SU-DHL-6 (cell line): ENCODE results near the gene CRNN.

Source experiments
- H2AFZ ChIP-seq: fragments of 200-600 bp; sonication (generic); 2 replicates; pipeline ENCODE4 v1.6.1; 2014; ENCODE audit warnings: low read depth, mild to moderate bottlenecking, moderate library complexity, mixed read lengths, antibody characterized with exemption, low read length; ENCODE audit not compliant: severe bottlenecking
- H3F3A ChIP-seq: fragments of 200-600 bp; shearing (Covaris generic); 2 replicates; pipeline ENCODE4 v1.6.0; 2016; ENCODE audit warnings: antibody characterized with exemption, mild to moderate bottlenecking; ENCODE audit not compliant: insufficient read depth
- H3K27ac ChIP-seq: fragments of 200-600 bp; sonication (generic); 2 replicates; pipeline ENCODE4 v1.5.1; 2016; ENCODE audit warnings: low read depth, mild to moderate bottlenecking, low read length, moderate library complexity, mixed read lengths
- H3K27me3 ChIP-seq: fragments of 200-600 bp; sonication (generic), shearing (Covaris generic); 2 replicates; pipeline ENCODE4 v1.6.0; 2014; ENCODE audit warnings: mild to moderate bottlenecking, low read length
- H3K36me3 ChIP-seq: fragments of 200-600 bp; sonication (generic); 2 replicates; pipeline ENCODE4 v1.6.1; 2014; ENCODE audit warnings: mild to moderate bottlenecking, low read length, mixed read lengths
- H3K4me2 ChIP-seq: fragments of 300-600, 200-600 bp; shearing (Covaris generic), sonication (generic); 2 replicates; pipeline ENCODE4 v1.6.0; 2014; ENCODE audit warnings: low read length, low read depth, mild to moderate bottlenecking; ENCODE audit not compliant: poor library complexity, severe bottlenecking
- H3K4me3 ChIP-seq: fragments of 200-600 bp; sonication (generic); 2 replicates; pipeline ENCODE4 v1.5.1; 2014; ENCODE audit warnings: antibody characterized with exemption, low read length, mild to moderate bottlenecking, mixed read lengths; ENCODE audit not compliant: insufficient read depth, poor library complexity, severe bottlenecking
- H3K79me2 ChIP-seq: fragments of 200-600 bp; sonication (generic); 2 replicates; pipeline ENCODE4 v1.6.1; 2014; ENCODE audit warnings: mild to moderate bottlenecking, low read length, moderate library complexity; ENCODE audit not compliant: insufficient read depth
- H3K9ac ChIP-seq: fragments of 200-600 bp; sonication (generic); 2 replicates; pipeline ENCODE4 v1.7.0; 2014; ENCODE audit warnings: mild to moderate bottlenecking, low read length
- H3K9me2 ChIP-seq: fragments of 200-600 bp; sonication (generic); replicated peaks from 2 replicates; pipeline ENCODE4 v1.6.1; 2014; ENCODE audit warnings: low read length; ENCODE audit not compliant: insufficient read depth
- H3K9me3 ChIP-seq: fragments of 200-600 bp; sonication (generic); 2 replicates; pipeline ENCODE4 v1.6.1; 2014; ENCODE audit warnings: low read length, mixed read lengths; ENCODE audit not compliant: insufficient read depth
- H4K20me1 ChIP-seq: fragments of 200-600 bp; sonication (generic); 2 replicates; pipeline ENCODE4 v1.6.1; 2014; ENCODE audit warnings: low read depth, mild to moderate bottlenecking, antibody characterized with exemption, low read length, moderate library complexity, mixed read lengths
- EZH2phosphoT487 ChIP-seq: fragments of 200-600 bp; sonication (generic), shearing (Covaris generic); conservative IDR thresholded peaks from 2 replicates; pipeline ENCODE4 v1.6.1; 2018; ENCODE audit warnings: mild to moderate bottlenecking, antibody characterized with exemption, low read length, moderate library complexity, mixed read lengths
- TF ChIP-seq, protein P1 (sequence below): fragments of 200-600 bp; sonication (generic); IDR thresholded peaks from one replicate; pipeline ENCODE4 v1.5.1; 2017; ENCODE audit warnings: antibody characterized with exemption, mild to moderate bottlenecking, low read length, moderate library complexity; ENCODE audit not compliant: insufficient read depth, poor library complexity, severe bottlenecking

The CRNN gene

DNA sequence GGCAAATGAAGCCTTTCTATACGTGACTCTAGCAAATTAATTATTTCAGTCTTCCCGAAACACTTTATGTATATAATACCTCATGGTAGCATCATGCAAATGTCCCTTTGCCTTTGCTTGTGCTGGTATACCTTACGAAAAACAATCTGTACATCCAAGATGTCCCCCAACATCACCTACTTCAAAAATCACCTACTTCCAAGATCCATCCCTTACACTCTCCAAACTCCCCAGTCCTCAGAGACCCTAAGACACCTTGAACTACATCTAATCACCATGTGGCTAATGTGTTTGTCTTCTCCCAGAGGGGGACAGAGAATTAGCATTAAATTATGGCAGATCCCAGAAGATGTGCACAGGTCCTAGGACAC is 46.5 kb upstream of the CRNN start:
- Histone ChIP-seq H3K9ac (no peak overlapping the region), H3K79me2 (no peaks in the 10 kb centered on the region), H3K4me3 (no peak overlapping the region), H3K27ac (no peak overlapping the region), H3F3A (no peaks in the 10 kb centered on the region; the same call in 1 of the 2 replicates), H3K9me2 (no peaks in the 10 kb centered on the region), H3K27me3 (no peaks in the 10 kb centered on the region), H3K9me3 (no peaks in the 10 kb centered on the region), H3K36me3 (no peaks in the 10 kb centered on the region), H2AFZ (no peak overlapping the region), H4K20me1 (no peaks in the 10 kb centered on the region), H3K4me2 (no peak overlapping the region)
- TF ChIP-seq EZH2phosphoT487 = no peak
- TF ChIP-seq, protein P1, sequence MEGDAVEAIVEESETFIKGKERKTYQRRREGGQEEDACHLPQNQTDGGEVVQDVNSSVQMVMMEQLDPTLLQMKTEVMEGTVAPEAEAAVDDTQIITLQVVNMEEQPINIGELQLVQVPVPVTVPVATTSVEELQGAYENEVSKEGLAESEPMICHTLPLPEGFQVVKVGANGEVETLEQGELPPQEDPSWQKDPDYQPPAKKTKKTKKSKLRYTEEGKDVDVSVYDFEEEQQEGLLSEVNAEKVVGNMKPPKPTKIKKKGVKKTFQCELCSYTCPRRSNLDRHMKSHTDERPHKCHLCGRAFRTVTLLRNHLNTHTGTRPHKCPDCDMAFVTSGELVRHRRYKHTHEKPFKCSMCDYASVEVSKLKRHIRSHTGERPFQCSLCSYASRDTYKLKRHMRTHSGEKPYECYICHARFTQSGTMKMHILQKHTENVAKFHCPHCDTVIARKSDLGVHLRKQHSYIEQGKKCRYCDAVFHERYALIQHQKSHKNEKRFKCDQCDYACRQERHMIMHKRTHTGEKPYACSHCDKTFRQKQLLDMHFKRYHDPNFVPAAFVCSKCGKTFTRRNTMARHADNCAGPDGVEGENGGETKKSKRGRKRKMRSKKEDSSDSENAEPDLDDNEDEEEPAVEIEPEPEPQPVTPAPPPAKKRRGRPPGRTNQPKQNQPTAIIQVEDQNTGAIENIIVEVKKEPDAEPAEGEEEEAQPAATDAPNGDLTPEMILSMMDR = no peak

- peak overlapping the region; percentile 4; the same call in 1 of the 2 replicates for H3K9ac ChIP-seq
- H3K79me2 ChIP-seq = no peaks in the 10 kb centered on the region
- H3K36me3 ChIP-seq = no peaks in the 10 kb centered on the region
- TF ChIP-seq EZH2phosphoT487 = no peak
- TF ChIP-seq, protein P1 = peak; percentile 85
- peak overlapping the region; percentile 94 for H2AFZ ChIP-seq
- H4K20me1 ChIP-seq = no peaks in the 10 kb centered on the region
- H3K4me2 ChIP-seq = peak overlapping the region; percentile 49
- H3K9me3 ChIP-seq = no peaks in the 10 kb centered on the region
- no peak overlapping the region for H3K27ac ChIP-seq
- no peak overlapping the region for H3K4me3 ChIP-seq
- no peaks in the 10 kb centered on the region; the same call in 1 of the 2 replicates for H3F3A ChIP-seq
- H3K27me3 ChIP-seq = no peaks in the 10 kb centered on the region
- H3K9me2 ChIP-seq = no peaks in the 10 kb centered on the region
These were observed 45.8 kb upstream of the CRNN start for GRCh38 chr1:152459596-152460528.

DNA sequence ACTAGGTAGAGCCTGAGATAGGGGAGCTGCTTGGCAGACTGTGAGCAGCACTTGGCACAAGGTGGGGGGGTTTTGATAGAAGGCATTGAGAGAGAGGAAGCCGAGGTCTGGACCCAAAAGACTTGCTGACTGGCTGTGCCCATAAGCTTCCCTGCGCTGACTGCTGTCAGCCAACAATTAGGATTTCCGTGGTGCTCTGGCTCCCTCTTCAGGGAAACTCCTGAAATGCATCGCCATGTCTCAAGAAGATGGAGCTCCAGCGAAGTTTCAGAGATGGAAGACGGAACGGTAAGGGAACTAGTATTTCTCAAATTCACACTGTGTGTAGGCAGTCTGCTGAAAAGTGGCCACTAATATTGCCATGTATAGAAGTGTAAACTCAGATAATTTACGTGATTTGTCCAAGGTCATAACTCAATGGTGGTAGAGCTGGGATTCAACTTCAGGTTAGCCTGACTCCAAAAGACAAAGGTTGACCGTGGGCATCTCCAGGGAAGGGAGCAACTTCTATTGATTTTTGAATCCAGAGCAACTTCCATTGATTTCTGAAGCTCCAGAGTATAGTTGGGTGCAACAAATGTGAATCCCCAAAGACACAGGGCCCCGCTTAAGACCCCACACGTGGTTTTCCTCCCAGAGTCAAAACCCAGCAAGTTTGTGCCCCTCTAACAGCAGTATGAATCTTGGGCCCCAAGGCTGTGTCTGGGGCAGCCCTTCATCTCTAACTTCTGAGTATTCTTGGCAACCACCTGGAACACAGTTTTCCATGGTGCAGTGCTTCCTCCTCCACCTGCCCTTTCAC is 44.5 kb upstream of the CRNN start:
- H3K4me2 ChIP-seq = no peak overlapping the region
- H2AFZ ChIP-seq = peak overlapping the region; percentile 94
- H3K36me3 ChIP-seq = no peaks in the 10 kb centered on the region
- no peaks in the 10 kb centered on the region for H3K27me3 ChIP-seq
- no peak overlapping the region for H3K9ac ChIP-seq
- no peak overlapping the region for H3K27ac ChIP-seq
- H3K9me2 ChIP-seq = no peaks in the 10 kb centered on the region
- H3K9me3 ChIP-seq = no peaks in the 10 kb centered on the region
- H3K79me2 ChIP-seq = no peaks in the 10 kb centered on the region
- TF ChIP-seq EZH2phosphoT487 = no peak
- TF ChIP-seq, protein P1 = peak; percentile 62
- H4K20me1 ChIP-seq = no peaks in the 10 kb centered on the region
- H3K4me3 ChIP-seq = no peak overlapping the region
- H3F3A ChIP-seq = no peaks in the 10 kb centered on the region; the same call in 1 of the 2 replicates
